AG04449 (cell line): ENCODE results near the gene TSPOAP1.

Source experiments
- CTCF ChIA-PET: fragments of 350-600 bp; formaldehyde crosslinking; extraction: SDS; loops from one replicate; lab custom pipeline; 2021; ENCODE audit warnings: antibody characterized with exemption; lab: Yijun Ruan, JAX
- POLR2A ChIA-PET: fragments of 400-600, 350-600 bp; formaldehyde crosslinking; extraction: SDS; loops from one replicate; lab custom pipeline; 2020; ENCODE audit warnings: antibody characterized with exemption, inconsistent platforms; lab: Yijun Ruan, JAX
- DNase-seq: peaks from one replicate; pipeline ENCODE4 v3.0.0-alpha.2; 2010; ENCODE audit warnings: low read depth, low spot score
- H3K4me3 ChIP-seq: 2 replicates; pipeline ENCODE4 v1.5.1; 2011; ENCODE audit warnings: low read depth, mild to moderate bottlenecking, control low read depth, low read length
- CTCF ChIP-seq: IDR thresholded peaks from one replicate; pipeline ENCODE4 v1.5.1; 2011; ENCODE audit warnings: mild to moderate bottlenecking, moderate library complexity, low read length, control low read depth, inconsistent platforms; ENCODE audit not compliant: insufficient read depth; ENCODE audit errors: missing control alignments

Gene TSPOAP1

GRCh38 chr17:58262149-58262548, 66.4 kb downstream of the TSPOAP1 start:
- POLR2A ChIA-PET: no interaction called here
- DNase-seq: no peak
- no peak for TF ChIP-seq CTCF
- H3K4me3 ChIP-seq: no peak overlapping the region
- CTCF ChIA-PET: no interaction called here

GRCh38 chr17:58254803-58255202, 73.8 kb downstream of the TSPOAP1 start:
- POLR2A ChIA-PET: no interaction called here
- TF ChIP-seq CTCF: no peak
- DNase-seq: no peak
- no peak overlapping the region for H3K4me3 ChIP-seq
- CTCF ChIA-PET: no interaction called here

- H3K4me3 ChIP-seq: no peak overlapping the region
- CTCF ChIA-PET: interaction anchor here (1.0 to 1.1 kb wide), 2 partner anchors 22 to 170 kb away, joined by 3 read pairs; no protein-coding TSS in a partner anchor
- POLR2A ChIA-PET: no interaction called here
- no peak for DNase-seq
- no peak for TF ChIP-seq CTCF
Observed at GRCh38 chr17:58253082-58253481, 75.5 kb downstream of the TSPOAP1 start.

GRCh38 chr17:58252141-58252540, 76.5 kb downstream of the TSPOAP1 start:
- no peak overlapping the region for H3K4me3 ChIP-seq
- no peak for TF ChIP-seq CTCF
- CTCF ChIA-PET: interaction anchor here (3.4 to 6.4 kb wide), 2 partner anchors 15 to 32 kb away, joined by 21 to 72 read pairs; partner anchors contain the start of genes LPO and MKS1
- POLR2A ChIA-PET: no interaction called here
- no peak for DNase-seq
